H9 (cell line): Measurements from ENCODE around the gene DLAT. TPM values are rescaled to one million over a fixed set of nuclear protein-coding genes. Genes with fewer than 3 reads are reported as not detected.

ENCODE experiments used
- DNase-seq: peaks from one replicate; pipeline ENCODE4 v3.0.0-alpha.2; 2017
- H2AFZ ChIP-seq: one replicate; pipeline ENCODE4 v1.6.1; 2013; ENCODE audit warnings: mild to moderate bottlenecking, low read length, control low read depth, moderate library complexity
- H2AK5ac ChIP-seq: 2 replicates; pipeline ENCODE4 v1.6.1; 2013; ENCODE audit warnings: low read length, control low read depth, mixed read lengths; ENCODE audit not compliant: insufficient read length
- H2BK120ac ChIP-seq: one replicate; pipeline ENCODE4 v1.6.1; 2013; ENCODE audit warnings: low read depth, mild to moderate bottlenecking, low read length, control low read depth, inconsistent platforms; ENCODE audit not compliant: poor library complexity, severe bottlenecking
- H2BK12ac ChIP-seq: 2 replicates; pipeline ENCODE4 v1.6.1; 2013; ENCODE audit warnings: low read length, control low read depth, mixed read lengths, low read depth; ENCODE audit not compliant: insufficient read length
- H2BK15ac ChIP-seq: 2 replicates; pipeline ENCODE4 v1.6.1; 2013; ENCODE audit warnings: low read depth, low read length, control low read depth
- H2BK20ac ChIP-seq: one replicate; pipeline ENCODE4 v1.6.1; 2013; ENCODE audit warnings: low read depth, mild to moderate bottlenecking, low read length, control low read depth, inconsistent platforms; ENCODE audit not compliant: poor library complexity, severe bottlenecking
- H2BK5ac ChIP-seq: 2 replicates; pipeline ENCODE4 v1.6.1; 2013; ENCODE audit warnings: low read length, control low read depth, mixed read lengths; ENCODE audit not compliant: insufficient read length
- H3K14ac ChIP-seq: 2 replicates; pipeline ENCODE4 v1.6.1; 2013; ENCODE audit warnings: low read length, control low read depth; ENCODE audit not compliant: insufficient read depth
- H3K18ac ChIP-seq: 2 replicates; pipeline ENCODE4 v1.6.1; 2013; ENCODE audit warnings: low read depth, mild to moderate bottlenecking, mixed read lengths, low read length, control low read depth; ENCODE audit not compliant: insufficient read length
- H3K23ac ChIP-seq: 2 replicates; pipeline ENCODE4 v1.6.1; 2013; ENCODE audit warnings: low read length, control low read depth, mixed read lengths, low read depth; ENCODE audit not compliant: insufficient read length
- H3K23me2 ChIP-seq: 2 replicates; pipeline ENCODE4 v1.6.1; 2013; ENCODE audit warnings: low read depth, mild to moderate bottlenecking, mixed read lengths, low read length, control low read depth; ENCODE audit not compliant: insufficient read length, poor library complexity, severe bottlenecking
- H3K27ac ChIP-seq: 2 replicates; pipeline ENCODE4 v1.5.1; 2013; ENCODE audit warnings: low read length, control low read depth, mixed read lengths, low read depth; ENCODE audit not compliant: insufficient read length
- H3K27me3 ChIP-seq: 2 replicates; pipeline ENCODE4 v1.6.1; 2013; ENCODE audit warnings: low read length, control low read depth, inconsistent platforms; ENCODE audit not compliant: insufficient read depth
- H3K4ac ChIP-seq: 2 replicates; pipeline ENCODE4 v1.6.1; 2013; ENCODE audit warnings: low read depth, mild to moderate bottlenecking, control low read depth, inconsistent platforms, low read length, moderate library complexity
- H3K4me1 ChIP-seq: 2 replicates; pipeline ENCODE4 v1.6.1; 2013; ENCODE audit warnings: low read length, control low read depth, inconsistent platforms; ENCODE audit not compliant: insufficient read depth
- H3K4me2 ChIP-seq: 2 replicates; pipeline ENCODE4 v1.6.1; 2013; ENCODE audit warnings: low read length, control low read depth, mixed read lengths; ENCODE audit not compliant: insufficient read length, insufficient read depth
- H3K56ac ChIP-seq: 2 replicates; pipeline ENCODE4 v1.6.1; 2013; ENCODE audit warnings: low read depth, mild to moderate bottlenecking, mixed read lengths, low read length, control low read depth; ENCODE audit not compliant: insufficient read length
- H3K79me1 ChIP-seq: 2 replicates; pipeline ENCODE4 v1.6.1; 2013; ENCODE audit warnings: low read depth, mild to moderate bottlenecking, moderate library complexity, low read length, control low read depth, inconsistent platforms; ENCODE audit not compliant: insufficient read depth, poor library complexity, severe bottlenecking
- H3K79me2 ChIP-seq: 2 replicates; pipeline ENCODE4 v1.6.1; 2013; ENCODE audit warnings: low read length, control low read depth, inconsistent platforms; ENCODE audit not compliant: insufficient read depth
- H3K9ac ChIP-seq: 2 replicates; pipeline ENCODE4 v1.6.1; 2013; ENCODE audit warnings: low read length, control low read depth, mixed read lengths; ENCODE audit not compliant: insufficient read length; ENCODE audit errors: extremely low read depth
- H3K9me3 ChIP-seq: one replicate; pipeline ENCODE4 v1.6.1; 2013; ENCODE audit warnings: low read depth, low read length, inconsistent platforms; ENCODE audit not compliant: control insufficient read depth
- H3T11ph ChIP-seq: one replicate; pipeline ENCODE4 v1.6.1; 2013; ENCODE audit warnings: mild to moderate bottlenecking, low read length, control low read depth, inconsistent platforms
- H4K20me1 ChIP-seq: one replicate; pipeline ENCODE4 v1.6.1; 2013; ENCODE audit not compliant: control insufficient read depth, insufficient read length, insufficient read depth
- H4K5ac ChIP-seq: 2 replicates; pipeline ENCODE4 v1.6.1; 2013; ENCODE audit warnings: low read depth, mild to moderate bottlenecking, mixed read lengths, low read length, control low read depth; ENCODE audit not compliant: insufficient read length
- H4K8ac ChIP-seq: replicated peaks from 2 replicates; pipeline ENCODE4 v1.6.1; 2013; ENCODE audit warnings: low read length, control low read depth, mixed read lengths, low read depth; ENCODE audit not compliant: insufficient read length
- H4K91ac ChIP-seq: 2 replicates; pipeline ENCODE4 v1.6.1; 2013; ENCODE audit warnings: low read depth, mild to moderate bottlenecking, moderate library complexity, mixed read lengths, low read length, control low read depth; ENCODE audit not compliant: insufficient read length
- H3K27ac Mint-ChIP-seq, 3 experiments: 2 replicates in 2 of 3; 3 replicates in 1 of 3; pipeline ENCODE4 v1.8.0; 2020 to 2021; ENCODE audit warnings: mixed read lengths in 3 of 3, mild to moderate bottlenecking in 1 of 3, moderate library complexity in 1 of 3
- H3K27me3 Mint-ChIP-seq: 2 replicates; pipeline ENCODE4 v1.8.0; 2021; ENCODE audit warnings: low read depth, mild to moderate bottlenecking, moderate library complexity, mixed read lengths
- H3K36me3 Mint-ChIP-seq, 3 experiments: 2 replicates in 2 of 3; 3 replicates in 1 of 3; pipeline ENCODE4 v1.8.0; 2020 to 2021; ENCODE audit warnings: low read depth in 3 of 3, mixed read lengths in 3 of 3; ENCODE audit not compliant: insufficient read depth in 1 of 3
- H3K4me1 Mint-ChIP-seq, 2 experiments: 2 replicates each; pipeline ENCODE4 v1.8.0; 2020; ENCODE audit warnings: mixed read lengths in 2 of 2
- H3K4me3 Mint-ChIP-seq, 2 experiments: 2 replicates in 1 of 2; 3 replicates in 1 of 2; pipeline ENCODE4 v1.8.0; 2020 to 2021; ENCODE audit warnings: mild to moderate bottlenecking in 2 of 2, mixed read lengths in 2 of 2, moderate library complexity in 1 of 2
- H3K9me3 Mint-ChIP-seq, 2 experiments: 2 replicates in 1 of 2; 3 replicates in 1 of 2; pipeline ENCODE4 v1.8.0; 2020; ENCODE audit warnings: mild to moderate bottlenecking in 2 of 2, mixed read lengths in 2 of 2, moderate library complexity in 1 of 2
- CTCF ChIP-seq: fragments of 200-600 bp; sonication (generic); conservative IDR thresholded peaks from 3 replicates; pipeline ENCODE4 v1.8.0; 2021; ENCODE audit warnings: antibody characterized with exemption, mild to moderate bottlenecking
- WGBS: extraction: QIAGEN DNeasy Blood & Tissue Kit; methylation state at CpG from one replicate; pipeline ENCODE4 v1.1.7; 2013; ENCODE audit warnings: missing lambda C conversion rate, low lambda C conversion rate, mixed read lengths; ENCODE audit not compliant: insufficient read length; ENCODE audit errors: extremely low coverage; 5-methylcytosine and 5-hydroxymethylcytosine counted together
- total RNA-seq: library from RNA; stranded (reverse); gene quantifications from 2 replicates; pipeline ENCODE4 v1.2.1, GENCODE V29; 2021

Gene DLAT
- total RNA-seq, 1 experiment from 2014 or later: 58.4 TPM

GRCh38 chr11:112073941-112074811, 49.0 kb downstream of the DLAT start, which contains the start of the genes NKAPD1 and PIH1D2:
TSS of gene NKAPD1 (plus strand) at chr11:112074299. CDS start at chr11:112075575, 1,276 bp downstream.
TSS of gene PIH1D2 (minus strand) at chr11:112074017. CDS start at chr11:112073174, 843 bp downstream.
- H3K4me1 ChIP-seq: no peaks in the 10 kb centered on the region

More at GRCh38 chr11:112073941-112074811, 49.0 kb downstream of the DLAT start, which contains the start of the genes NKAPD1 and PIH1D2:
- no peak within 1 kb of the TSS for H2BK15ac ChIP-seq
- H3K4ac ChIP-seq: no peak within 1 kb of the TSS
- no peaks in the 10 kb centered on the region for H3K27me3 ChIP-seq
- peak within 1 kb of the TSS; percentile 93 for H3K18ac ChIP-seq
- H2BK12ac ChIP-seq: no peak within 1 kb of the TSS
- peak within 1 kb of the TSS; percentile 92 for H2AFZ ChIP-seq
- H3K27ac ChIP-seq: peak within 1 kb of the TSS; percentile 93
- no peaks in the 10 kb centered on the region for H4K20me1 ChIP-seq
- peaks cover 2% of the 10 kb centered on the region; the same call in 1 of the 2 replicates for H3K79me2 ChIP-seq
- H3K23ac ChIP-seq: no peak within 1 kb of the TSS
- peaks cover 6% of the 10 kb centered on the region for H3K23me2 ChIP-seq
- H3K9ac ChIP-seq: peak within 1 kb of the TSS; percentile 87
- peak; percentile 84 for DNase-seq
- TF ChIP-seq CTCF: no peak; the same call in 2 of the 3 replicates
- no peak within 1 kb of the TSS for H2AK5ac ChIP-seq
- Mint-ChIP-seq H3K4me1 (peaks cover 10 to 20% of the 10 kb centered on the region in 2 experiments), H3K36me3 (peaks cover 0 to 25% (median 21%) of the 10 kb centered on the region in 3 experiments; a peak in 5 of 7 replicates), H3K27me3 (0 out of 2 replicates have a peak, but pooled peaks cover 2% of the 10 kb centered on the region), H3K9me3 (no peaks in the 10 kb centered on the region), H3K27ac (peak within 1 kb of the TSS; percentile 100), H3K4me3 (peak within 1 kb of the TSS; percentile 96 to 98)
- no peak within 1 kb of the TSS for H2BK120ac ChIP-seq
- no peaks in the 10 kb centered on the region for H3K9me3 ChIP-seq
- H2BK20ac ChIP-seq: no peak within 1 kb of the TSS
- H4K8ac ChIP-seq: no peak within 1 kb of the TSS
- peak within 1 kb of the TSS; percentile 94 for H3K14ac ChIP-seq
- H3K4me2 ChIP-seq: peak within 1 kb of the TSS; percentile 95
- H4K91ac ChIP-seq: no peak within 1 kb of the TSS
- no peaks in the 10 kb centered on the region for H3K79me1 ChIP-seq
- WGBS: no CpG with 5 or more reads among the region's 43 CpGs
- no peak within 1 kb of the TSS for H3T11ph ChIP-seq
- H3K56ac ChIP-seq: no peak within 1 kb of the TSS
- no peak within 1 kb of the TSS for H4K5ac ChIP-seq
- H2BK5ac ChIP-seq: no peak within 1 kb of the TSS
